ENCODE results near the gene SLC16A10. TPM values are rescaled to one million over a fixed set of nuclear protein-coding genes. Genes with fewer than 3 reads are reported as not detected.

Gene SLC16A10
- total RNA-seq, 1 experiment from 2014 or later, result 1.7 TPM

- ChIA-PET POLR2A (ENCODE audit: unreplicated experiment) (interaction anchor here (0.6 to 0.7 kb wide), 2 partner anchors 15 to 463 kb away, joined by 3 to 9 read pairs; no protein-coding TSS in a partner anchor), CTCF (no interaction called here)
- TF ChIP-seq CTCF (conservative IDR thresholded peaks at IDR 0.05) (no peak), EZH2 (IDR thresholded peaks at IDR 0.05; ENCODE audit: low read depth) (no peak)
- H3K9me3 ChIP-seq (ENCODE audit: insufficient read depth, low read depth), result no peaks in the 10 kb centered on the region
- H3K79me2 ChIP-seq (ENCODE audit: low read depth), result no peaks in the 10 kb centered on the region
- no TSS peak for BruUV-seq (replicated peaks)
- no peaks in the 10 kb centered on the region for H3F3A ChIP-seq (ENCODE audit: insufficient read depth, low read depth)
- DNase-seq, result no peak
- H3K9me2 ChIP-seq (ENCODE audit: insufficient read depth), result no peaks in the 10 kb centered on the region
- no peaks in the 10 kb centered on the region for H3K27me3 ChIP-seq (ENCODE audit: insufficient read depth, low read depth)
- H4K20me1 ChIP-seq (ENCODE audit: insufficient read depth), result no peaks in the 10 kb centered on the region
- intact Hi-C loops (cut with micrococcal nuclease; ENCODE audit: unreplicated experiment), result no loop called here
- no peaks in the 10 kb centered on the region for H3K36me3 ChIP-seq (ENCODE audit: low read depth)
- no peaks in the 10 kb centered on the region for H3K4me1 ChIP-seq (replicated peaks; ENCODE audit: insufficient read depth)
- no peak overlapping the region for H3K27ac ChIP-seq
- no peak overlapping the region for H3K4me2 ChIP-seq
- no peak overlapping the region for H3K4me3 ChIP-seq
- H2AFZ ChIP-seq, result no peak overlapping the region
Observed at GRCh38 chr6:111199935-111200334, 112.6 kb downstream of the SLC16A10 start.

GRCh38 chr6:111200350-111201243, 113.3 kb downstream of the SLC16A10 start:
- H3K4me1 ChIP-seq (replicated peaks; ENCODE audit: insufficient read depth), result no peaks in the 10 kb centered on the region
- no TSS peak for BruUV-seq (replicated peaks)

GRCh38 chr6:111201244-111201554, 113.9 kb downstream of the SLC16A10 start:
- H3K4me3 ChIP-seq, result no peak overlapping the region
- ChIA-PET CTCF (interaction anchor here (0.8 kb wide), 1 partner anchor 190 kb away, joined by 3 read pairs; no protein-coding TSS in a partner anchor), POLR2A (ENCODE audit: unreplicated experiment) (interaction anchor here (0.6 kb wide), 1 partner anchor 887 kb away, joined by 3 read pairs; no protein-coding TSS in a partner anchor)
- no peaks in the 10 kb centered on the region for H3K9me3 ChIP-seq (ENCODE audit: insufficient read depth, low read depth)
- BruUV-seq (replicated peaks), result no TSS peak
- H3K36me3 ChIP-seq (ENCODE audit: low read depth), result no peaks in the 10 kb centered on the region
- H3K4me1 ChIP-seq (replicated peaks; ENCODE audit: insufficient read depth), result no peaks in the 10 kb centered on the region
- intact Hi-C loops (cut with micrococcal nuclease; ENCODE audit: unreplicated experiment), result no loop called here
- H3K9me2 ChIP-seq (ENCODE audit: insufficient read depth), result no peaks in the 10 kb centered on the region
- no peak overlapping the region for H2AFZ ChIP-seq
- H3F3A ChIP-seq (ENCODE audit: insufficient read depth, low read depth), result no peaks in the 10 kb centered on the region
- no peak overlapping the region for H3K4me2 ChIP-seq
- no peaks in the 10 kb centered on the region for H3K27me3 ChIP-seq (ENCODE audit: insufficient read depth, low read depth)
- TF ChIP-seq CTCF (conservative IDR thresholded peaks at IDR 0.05) (no peak), EZH2 (IDR thresholded peaks at IDR 0.05; ENCODE audit: low read depth) (no peak)
- no peaks in the 10 kb centered on the region for H3K79me2 ChIP-seq (ENCODE audit: low read depth)
- H3K27ac ChIP-seq, result no peak overlapping the region
- no peak for DNase-seq
- no peaks in the 10 kb centered on the region for H4K20me1 ChIP-seq (ENCODE audit: insufficient read depth)

More at GRCh38 chr6:111200350-111201243, 113.3 kb downstream of the SLC16A10 start:
- Histone ChIP-seq H2AFZ (no peak overlapping the region), H3K4me2 (no peak overlapping the region), H3K9me2 (ENCODE audit: insufficient read depth) (no peaks in the 10 kb centered on the region), H3K27me3 (ENCODE audit: insufficient read depth, low read depth) (no peaks in the 10 kb centered on the region), H3K9me3 (ENCODE audit: insufficient read depth, low read depth) (no peaks in the 10 kb centered on the region), H3F3A (ENCODE audit: insufficient read depth, low read depth) (no peaks in the 10 kb centered on the region), H4K20me1 (ENCODE audit: insufficient read depth) (no peaks in the 10 kb centered on the region), H3K36me3 (ENCODE audit: low read depth) (no peaks in the 10 kb centered on the region), H3K27ac (no peak overlapping the region), H3K4me3 (no peak overlapping the region), H3K79me2 (ENCODE audit: low read depth) (no peaks in the 10 kb centered on the region)
- intact Hi-C loops (cut with micrococcal nuclease; ENCODE audit: unreplicated experiment), result no loop called here
- no peak for DNase-seq
- ChIA-PET CTCF (interaction anchor here (0.8 kb wide), 1 partner anchor 189 kb away, joined by 3 read pairs; no protein-coding TSS in a partner anchor), POLR2A (ENCODE audit: unreplicated experiment) (interaction anchor here (0.6 kb wide), 1 partner anchor 15 kb away, joined by 3 read pairs; no protein-coding TSS in a partner anchor)
- TF ChIP-seq EZH2 (IDR thresholded peaks at IDR 0.05; ENCODE audit: low read depth) (no peak), CTCF (conservative IDR thresholded peaks at IDR 0.05) (no peak)

Measured in PC-9 (cell line).